OCI-LY3 (cell line): ENCODE results near the gene IGF2BP3.

Source experiments
- H2AFZ ChIP-seq: fragments of 200-600, 300-600 bp; shearing (Covaris generic); 2 replicates; pipeline ENCODE4 v1.6.0; 2014; ENCODE audit warnings: antibody characterized with exemption, low read depth, low read length
- H3K27ac ChIP-seq: fragments of 200-600, 300-600 bp; sonication (generic); 2 replicates; pipeline ENCODE4 v1.5.1; 2014; ENCODE audit warnings: mild to moderate bottlenecking, low read length, moderate library complexity, mixed read lengths
- H3K27me3 ChIP-seq: fragments of 200-600, 300-600 bp; sonication (generic); 2 replicates; pipeline ENCODE4 v1.6.1; 2014; ENCODE audit warnings: low read depth, low read length, mixed read lengths
- H3K36me3 ChIP-seq: fragments of 200-600, 300-600 bp; sonication (generic); replicated peaks from 2 replicates; pipeline ENCODE3; 2014; ENCODE audit warnings: low read depth, low read length, mixed read lengths
- H3K4me1 ChIP-seq: fragments of 300-600, 200-600 bp; sonication (generic); 2 replicates; pipeline ENCODE4 v1.6.1; 2014; ENCODE audit warnings: low read length, mixed read lengths
- H3K4me2 ChIP-seq: fragments of 200-600, 300-600 bp; sonication (generic); 2 replicates; pipeline ENCODE4 v1.6.1; 2014; ENCODE audit warnings: low read length, mixed read lengths
- H3K4me3 ChIP-seq: fragments of 300-600, 200-600 bp; sonication (generic); 2 replicates; pipeline ENCODE4 v1.5.1; 2014; ENCODE audit warnings: antibody characterized with exemption, mild to moderate bottlenecking, low read length, moderate library complexity
- H3K79me2 ChIP-seq: fragments of 300-600, 200-600 bp; shearing (Covaris generic); 2 replicates; pipeline ENCODE4 v1.6.1; 2014; ENCODE audit warnings: mild to moderate bottlenecking, low read length, mixed read lengths
- H3K9ac ChIP-seq: fragments of 300-600, 200-600 bp; shearing (Covaris generic); 2 replicates; pipeline ENCODE4 v1.6.0; 2014; ENCODE audit warnings: mild to moderate bottlenecking, low read length, moderate library complexity
- H3K9me3 ChIP-seq: fragments of 200-600, 300-600 bp; shearing (Covaris generic); 2 replicates; pipeline ENCODE4 v1.6.1; 2014; ENCODE audit warnings: low read length, mixed read lengths; ENCODE audit not compliant: insufficient read depth
- H4K20me1 ChIP-seq: fragments of 200-600, 300-600 bp; sonication (generic); 2 replicates; pipeline ENCODE4 v1.6.1; 2016; ENCODE audit warnings: low read length, mixed read lengths; ENCODE audit not compliant: insufficient read depth
- CTCF ChIP-seq: fragments of 200-600, 300-600 bp; sonication (generic); IDR thresholded peaks from 2 replicates; pipeline ENCODE4 v1.5.1; 2014; ENCODE audit warnings: antibody characterized with exemption, low read length, low read depth
- EZH2phosphoT487 ChIP-seq: fragments of 200-600 bp; shearing (Covaris generic); IDR thresholded peaks from 2 replicates; pipeline ENCODE4 v1.6.1; 2018; ENCODE audit warnings: antibody characterized with exemption, mixed run types, low read depth

Gene IGF2BP3

GRCh38 chr7:23267357-23267756 is 202.9 kb downstream of the IGF2BP3 start:
- H3K27ac ChIP-seq: no peak overlapping the region
- H3K4me1 ChIP-seq: peaks cover 5% of the 10 kb centered on the region; the same call in 1 of the 2 replicates
- TF ChIP-seq EZH2phosphoT487 (no peak), CTCF (no peak)
- no peaks in the 10 kb centered on the region for H3K27me3 ChIP-seq
- H3K36me3 ChIP-seq: no peaks in the 10 kb centered on the region
- H3K4me2 ChIP-seq: no peak overlapping the region
- no peaks in the 10 kb centered on the region for H3K79me2 ChIP-seq
- no peak overlapping the region for H3K4me3 ChIP-seq
- no peaks in the 10 kb centered on the region for H3K9me3 ChIP-seq
- H2AFZ ChIP-seq: peak overlapping the region; percentile 21; the same call in 1 of the 2 replicates
- no peaks in the 10 kb centered on the region for H4K20me1 ChIP-seq
- no peak overlapping the region for H3K9ac ChIP-seq

GRCh38 chr7:23266918-23267317 is 203.4 kb downstream of the IGF2BP3 start:
- H3K27ac ChIP-seq: no peak overlapping the region
- no peak overlapping the region for H3K9ac ChIP-seq
- H2AFZ ChIP-seq: peak overlapping the region; percentile 21; the same call in 1 of the 2 replicates
- no peaks in the 10 kb centered on the region for H4K20me1 ChIP-seq
- H3K79me2 ChIP-seq: no peaks in the 10 kb centered on the region
- H3K4me2 ChIP-seq: no peak overlapping the region
- TF ChIP-seq EZH2phosphoT487: no peak
- no peak for TF ChIP-seq CTCF
- H3K4me3 ChIP-seq: no peak overlapping the region
- H3K27me3 ChIP-seq: no peaks in the 10 kb centered on the region
- no peaks in the 10 kb centered on the region for H3K9me3 ChIP-seq
- H3K36me3 ChIP-seq: no peaks in the 10 kb centered on the region
- peaks cover 5% of the 10 kb centered on the region; the same call in 1 of the 2 replicates for H3K4me1 ChIP-seq

GRCh38 chr7:23264916-23265458 is 205.3 kb downstream of the IGF2BP3 start:
- Histone ChIP-seq H4K20me1 (no peaks in the 10 kb centered on the region), H3K4me1 (peaks cover 5% of the 10 kb centered on the region; the same call in 1 of the 2 replicates), H3K4me2 (no peak overlapping the region; the same call in 1 of the 2 replicates), H3K36me3 (no peaks in the 10 kb centered on the region), H3K79me2 (no peaks in the 10 kb centered on the region), H3K9ac (no peak overlapping the region), H3K27ac (no peak overlapping the region), H3K4me3 (no peak overlapping the region), H3K27me3 (no peaks in the 10 kb centered on the region), H2AFZ (no peak overlapping the region), H3K9me3 (no peaks in the 10 kb centered on the region)
- no peak for TF ChIP-seq EZH2phosphoT487
- TF ChIP-seq CTCF: no peak

GRCh38 chr7:23261843-23262452 is 208.3 kb downstream of the IGF2BP3 start:
- H3K9me3 ChIP-seq: no peaks in the 10 kb centered on the region
- no peak overlapping the region for H3K27ac ChIP-seq
- no peaks in the 10 kb centered on the region; the same call in 1 of the 2 replicates for H3K27me3 ChIP-seq
- peaks cover 5% of the 10 kb centered on the region; the same call in 1 of the 2 replicates for H3K4me1 ChIP-seq
- H3K79me2 ChIP-seq: no peaks in the 10 kb centered on the region
- no peaks in the 10 kb centered on the region for H3K36me3 ChIP-seq
- H3K9ac ChIP-seq: peak overlapping the region; percentile 20; the same call in 1 of the 2 replicates
- H3K4me3 ChIP-seq: peak overlapping the region; percentile 47; the same call in 1 of the 2 replicates
- H2AFZ ChIP-seq: peak overlapping the region; percentile 76
- TF ChIP-seq EZH2phosphoT487: no peak
- TF ChIP-seq CTCF: peak; percentile 75
- peak overlapping the region; percentile 61 for H3K4me2 ChIP-seq
- no peaks in the 10 kb centered on the region for H4K20me1 ChIP-seq
